ENCODE data around the gene SEC63. TPM values are rescaled to one million over a fixed set of nuclear protein-coding genes. Genes with fewer than 3 reads are reported as not detected.
A peak's percentile ranks its signal among the peaks of the same experiment; 100 is the strongest.

Gene SEC63
- total RNA-seq, 6 donors from 2014 or later: 35.0 to 111 (median 77.9) TPM

GRCh38 chr6:107832151-107833056 lies 125.6 kb downstream of the SEC63 start:
- no peak for ATAC-seq (ENCODE audit: low FRiP score in 2 of 2)
- Histone ChIP-seq H3K4me3 (no peak overlapping the region), H3K4me1 (no peaks in the 10 kb centered on the region), H3K36me3 (no peaks in the 10 kb centered on the region), H3K9me3 (no peaks in the 10 kb centered on the region), H3K27me3 (no peaks in the 10 kb centered on the region), H3K27ac (no peak overlapping the region)
- TF ChIP-seq EP300 (IDR thresholded peaks at IDR 0.05): no peak
- TF ChIP-seq POLR2AphosphoS5 (IDR thresholded peaks at IDR 0.05): no peak
- no peak for TF ChIP-seq POLR2A (IDR thresholded peaks at IDR 0.05)
- no peak for TF ChIP-seq CTCF (IDR thresholded peaks at IDR 0.05)
- 75 to 78% methylated on average over 9 to 10 of the region's 10 CpGs for WGBS, 2 donors
- DNase-seq: no peak

DNA sequence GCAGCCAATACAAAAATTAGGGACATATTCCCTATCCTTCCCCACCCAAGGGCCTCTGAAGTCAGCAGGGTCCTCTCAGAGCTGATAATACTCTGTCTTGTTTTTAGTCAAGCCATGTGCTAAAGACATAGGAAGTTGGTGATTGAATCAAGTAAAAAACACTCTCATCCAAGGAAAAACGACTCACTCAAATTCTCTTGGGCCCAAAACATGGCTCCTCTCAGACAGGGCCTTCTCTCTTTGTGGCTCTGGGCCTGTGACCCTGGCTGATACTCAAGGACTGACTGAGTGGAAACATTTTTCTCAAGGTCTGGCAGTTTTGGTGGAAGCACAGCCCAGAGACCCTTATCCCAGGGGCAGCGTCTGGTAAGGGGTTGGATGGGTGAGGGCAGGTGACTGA lies 127.9 kb downstream of the SEC63 start:
- H3K36me3 ChIP-seq: no peaks in the 10 kb centered on the region
- DNase-seq: no peak
- H3K4me1 ChIP-seq: no peaks in the 10 kb centered on the region
- ATAC-seq (ENCODE audit: low FRiP score in 2 of 2): no peak
- H3K27me3 ChIP-seq: no peaks in the 10 kb centered on the region
- H3K4me3 ChIP-seq: no peak overlapping the region
- no peaks in the 10 kb centered on the region for H3K9me3 ChIP-seq
- 61 to 83% methylated on average over 2 of the region's 2 CpGs for WGBS, 2 donors
- no peak for TF ChIP-seq CTCF (IDR thresholded peaks at IDR 0.05)
- TF ChIP-seq POLR2AphosphoS5 (IDR thresholded peaks at IDR 0.05): no peak
- no peak for TF ChIP-seq EP300 (IDR thresholded peaks at IDR 0.05)
- TF ChIP-seq POLR2A (IDR thresholded peaks at IDR 0.05): no peak
- no peak overlapping the region for H3K27ac ChIP-seq

GRCh38 chr6:107827541-107827940 lies 130.5 kb downstream of the SEC63 start:
- Histone ChIP-seq H3K4me1 (no peaks in the 10 kb centered on the region), H3K4me3 (no peak overlapping the region), H3K27me3 (no peaks in the 10 kb centered on the region), H3K9me3 (no peaks in the 10 kb centered on the region), H3K27ac (no peak overlapping the region), H3K36me3 (no peaks in the 10 kb centered on the region)
- TF ChIP-seq POLR2A (IDR thresholded peaks at IDR 0.05): no peak
- ATAC-seq (ENCODE audit: low FRiP score in 2 of 2): no peak
- WGBS, 2 donors: 84 to 87% methylated on average over 7 of the region's 7 CpGs
- DNase-seq: no peak

- peak overlapping the region in 2 of 4 donors; percentile 23 to 24 for H3K4me3 ChIP-seq
- peak in 1 of 2 donors; percentile 27 for ATAC-seq (ENCODE audit: low FRiP score in 2 of 2)
- H3K27ac ChIP-seq: peak overlapping the region in 3 of 4 donors; percentile 5 to 60 (median 39)
These were observed 134.9 kb downstream of the SEC63 start for GRCh38 chr6:107823047-107823557.

More at GRCh38 chr6:107823047-107823557, 134.9 kb downstream of the SEC63 start:
- no peaks in the 10 kb centered on the region for H3K9me3 ChIP-seq
- no peaks in the 10 kb centered on the region for H3K27me3 ChIP-seq
- WGBS, 2 donors: 57 to 59% methylated on average over 8 of the region's 8 CpGs
- no peaks in the 10 kb centered on the region for H3K36me3 ChIP-seq
- H3K4me1 ChIP-seq: peaks cover 0 to 15% (median 7%) of the 10 kb centered on the region in 4 donors
- no peak for DNase-seq
- no peak for TF ChIP-seq POLR2AphosphoS5 (IDR thresholded peaks at IDR 0.05)
- no peak for TF ChIP-seq EP300 (IDR thresholded peaks at IDR 0.05)
- no peak for TF ChIP-seq POLR2A (IDR thresholded peaks at IDR 0.05)
- no peak for TF ChIP-seq CTCF (IDR thresholded peaks at IDR 0.05)

Data from upper lobe of left lung (tissue), 6 donors.